ENCODE data around the gene EDC3.

EDC3 gene

DNA sequence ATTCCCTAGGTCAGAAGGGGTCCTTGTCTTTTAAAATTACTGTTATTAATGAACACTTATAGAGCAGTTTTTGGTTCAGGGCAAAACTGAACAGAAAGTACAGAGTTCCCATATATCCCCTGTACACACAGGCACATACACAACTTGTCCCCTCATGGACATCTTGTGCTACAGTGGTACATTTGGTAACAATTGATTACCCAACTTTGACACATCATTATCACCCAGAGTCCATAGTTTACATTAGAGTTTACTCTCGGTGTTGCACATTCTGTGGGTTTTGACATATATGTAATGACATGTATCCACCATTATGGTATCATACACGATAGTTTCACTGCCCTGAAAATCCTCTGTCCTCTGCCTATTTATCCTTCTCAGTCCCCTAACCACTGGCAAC, 984 bp upstream of the EDC3 start:
- no peaks in the 10 kb centered on the region for H3K27me3 ChIP-seq (ENCODE audit: insufficient read depth, low read depth)
- H3K27ac ChIP-seq, result no peak overlapping the region
- H3K4me2 ChIP-seq, result peak overlapping the region; percentile 94; the same call in 1 of the 2 replicates
- no peak overlapping the region for H3K9ac ChIP-seq
- H4K20me1 ChIP-seq (ENCODE audit: insufficient read depth), result no peaks in the 10 kb centered on the region
- TF ChIP-seq, protein P1, sequence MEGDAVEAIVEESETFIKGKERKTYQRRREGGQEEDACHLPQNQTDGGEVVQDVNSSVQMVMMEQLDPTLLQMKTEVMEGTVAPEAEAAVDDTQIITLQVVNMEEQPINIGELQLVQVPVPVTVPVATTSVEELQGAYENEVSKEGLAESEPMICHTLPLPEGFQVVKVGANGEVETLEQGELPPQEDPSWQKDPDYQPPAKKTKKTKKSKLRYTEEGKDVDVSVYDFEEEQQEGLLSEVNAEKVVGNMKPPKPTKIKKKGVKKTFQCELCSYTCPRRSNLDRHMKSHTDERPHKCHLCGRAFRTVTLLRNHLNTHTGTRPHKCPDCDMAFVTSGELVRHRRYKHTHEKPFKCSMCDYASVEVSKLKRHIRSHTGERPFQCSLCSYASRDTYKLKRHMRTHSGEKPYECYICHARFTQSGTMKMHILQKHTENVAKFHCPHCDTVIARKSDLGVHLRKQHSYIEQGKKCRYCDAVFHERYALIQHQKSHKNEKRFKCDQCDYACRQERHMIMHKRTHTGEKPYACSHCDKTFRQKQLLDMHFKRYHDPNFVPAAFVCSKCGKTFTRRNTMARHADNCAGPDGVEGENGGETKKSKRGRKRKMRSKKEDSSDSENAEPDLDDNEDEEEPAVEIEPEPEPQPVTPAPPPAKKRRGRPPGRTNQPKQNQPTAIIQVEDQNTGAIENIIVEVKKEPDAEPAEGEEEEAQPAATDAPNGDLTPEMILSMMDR (conservative IDR thresholded peaks at IDR 0.05; ENCODE audit: low read depth, low read length), result no peak
- no peak overlapping the region for H3K4me3 ChIP-seq (IDR thresholded peaks at IDR 0.05; ENCODE audit: insufficient read depth, low read depth, low read length)
- no peaks in the 10 kb centered on the region for H3K36me3 ChIP-seq (ENCODE audit: insufficient read depth)
- peaks cover 27% of the 10 kb centered on the region; the same call in 1 of the 2 replicates for H3K79me2 ChIP-seq (ENCODE audit: insufficient read depth, low read depth)
- H2AFZ ChIP-seq (ENCODE audit: low read depth), result peak overlapping the region; percentile 99
- H3K4me1 ChIP-seq (ENCODE audit: low read depth, poor library complexity, severe bottlenecking), result peaks cover 9% of the 10 kb centered on the region

DNA sequence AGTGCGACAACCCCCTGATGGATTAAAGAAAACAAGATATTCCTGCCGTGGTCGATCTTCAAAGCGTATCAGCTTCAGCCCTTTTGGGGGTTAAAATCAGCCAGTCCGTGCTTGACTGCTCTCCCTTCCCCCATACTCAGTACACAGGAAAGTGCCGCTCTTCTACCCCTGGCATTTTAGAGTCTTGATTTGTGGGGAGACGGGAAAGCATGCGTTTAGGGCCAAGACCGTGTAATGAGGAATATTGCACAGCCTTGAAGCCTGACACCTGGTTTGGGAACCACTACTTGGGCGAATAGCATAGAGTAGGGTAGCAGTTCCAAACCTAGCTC, 540 bp upstream of the EDC3 start:
- TF ChIP-seq, protein P1 (conservative IDR thresholded peaks at IDR 0.05; ENCODE audit: low read depth, low read length), result no peak
- Histone ChIP-seq H3K9ac (peak overlapping the region; percentile 80; the same call in 1 of the 2 replicates), H3K4me1 (ENCODE audit: low read depth, poor library complexity, severe bottlenecking) (peaks cover 9% of the 10 kb centered on the region), H3K4me2 (peak overlapping the region; percentile 94), H3K4me3 (IDR thresholded peaks at IDR 0.05; ENCODE audit: insufficient read depth, low read depth, low read length) (peak overlapping the region; percentile 47), H4K20me1 (ENCODE audit: insufficient read depth) (no peaks in the 10 kb centered on the region), H3K27ac (peak overlapping the region; percentile 13; the same call in 1 of the 2 replicates), H3K27me3 (ENCODE audit: insufficient read depth, low read depth) (no peaks in the 10 kb centered on the region), H3K79me2 (ENCODE audit: insufficient read depth, low read depth) (peaks cover 31% of the 10 kb centered on the region; the same call in 1 of the 2 replicates), H3K36me3 (ENCODE audit: insufficient read depth) (no peaks in the 10 kb centered on the region), H2AFZ (ENCODE audit: low read depth) (peak overlapping the region; percentile 99)

DNA sequence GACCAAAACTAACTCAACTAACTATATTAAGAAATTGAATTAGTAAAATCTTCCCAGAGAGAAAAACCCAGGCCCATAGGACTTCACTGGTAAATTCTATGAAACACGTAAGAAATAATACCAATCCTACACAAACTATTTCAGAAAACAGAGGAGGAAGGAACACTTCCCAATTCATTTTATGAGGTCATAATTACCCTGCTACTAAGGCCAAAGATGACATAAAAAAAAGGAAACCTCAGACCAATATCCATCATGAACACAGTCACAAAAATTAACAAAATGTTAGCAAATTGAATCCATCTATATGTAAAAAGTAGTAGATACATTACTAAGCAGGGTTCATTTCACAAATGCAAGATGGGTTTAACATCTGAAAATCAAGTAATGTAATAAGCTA, 3.5 kb downstream of the EDC3 start:
- Histone ChIP-seq H3K79me2 (ENCODE audit: insufficient read depth, low read depth) (peaks cover 40% of the 10 kb centered on the region; the same call in 1 of the 2 replicates), H3K4me1 (ENCODE audit: low read depth, poor library complexity, severe bottlenecking) (peaks cover 9% of the 10 kb centered on the region), H2AFZ (ENCODE audit: low read depth) (no peak overlapping the region), H3K36me3 (ENCODE audit: insufficient read depth) (no peaks in the 10 kb centered on the region), H3K4me3 (IDR thresholded peaks at IDR 0.05; ENCODE audit: insufficient read depth, low read depth, low read length) (no peak overlapping the region), H4K20me1 (ENCODE audit: insufficient read depth) (no peaks in the 10 kb centered on the region), H3K27me3 (ENCODE audit: insufficient read depth, low read depth) (no peaks in the 10 kb centered on the region), H3K27ac (no peak overlapping the region), H3K9ac (no peak overlapping the region), H3K4me2 (no peak overlapping the region)
- TF ChIP-seq, protein P1 (conservative IDR thresholded peaks at IDR 0.05; ENCODE audit: low read depth, low read length), result no peak

DNA sequence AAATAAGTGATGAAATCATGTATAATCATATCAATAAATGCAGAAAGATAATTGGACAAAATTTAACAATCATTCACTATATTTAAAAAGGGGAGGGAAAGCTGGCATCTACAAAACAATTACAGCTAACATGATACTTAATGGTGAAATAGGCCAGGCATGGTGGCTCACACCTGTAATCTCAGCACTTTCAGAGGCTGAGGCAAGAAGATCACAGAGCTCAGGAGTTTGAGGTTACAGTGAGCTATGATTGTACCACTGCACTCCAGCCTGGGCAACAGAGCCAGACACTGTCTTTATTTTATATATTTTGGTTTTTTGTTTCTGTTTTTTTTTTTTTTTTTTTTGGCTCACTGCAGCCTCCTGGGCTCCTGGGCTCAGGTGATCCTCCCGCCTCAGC, 12.1 kb downstream of the EDC3 start:
- peaks cover 4% of the 10 kb centered on the region; the same call in 1 of the 2 replicates for H3K79me2 ChIP-seq (ENCODE audit: insufficient read depth, low read depth)
- no peaks in the 10 kb centered on the region for H3K36me3 ChIP-seq (ENCODE audit: insufficient read depth)
- no peak overlapping the region for H2AFZ ChIP-seq (ENCODE audit: low read depth)
- H3K27me3 ChIP-seq (ENCODE audit: insufficient read depth, low read depth), result no peaks in the 10 kb centered on the region
- no peak overlapping the region for H3K27ac ChIP-seq
- H3K9ac ChIP-seq, result no peak overlapping the region
- no peak overlapping the region for H3K4me2 ChIP-seq
- no peaks in the 10 kb centered on the region for H4K20me1 ChIP-seq (ENCODE audit: insufficient read depth)
- TF ChIP-seq, protein P1 (conservative IDR thresholded peaks at IDR 0.05; ENCODE audit: low read depth, low read length), result no peak
- peaks cover 10% of the 10 kb centered on the region for H3K4me1 ChIP-seq (ENCODE audit: low read depth, poor library complexity, severe bottlenecking)
- no peak overlapping the region for H3K4me3 ChIP-seq (IDR thresholded peaks at IDR 0.05; ENCODE audit: insufficient read depth, low read depth, low read length)

Measured in KMS-11 (cell line).